Neural crest cell (in vitro differentiated cells): ENCODE data around the gene NKG7. TPM values are rescaled to one million over a fixed set of nuclear protein-coding genes. Genes with fewer than 3 reads are reported as not detected.

ENCODE experiments used
- DNase-seq: peaks from one replicate; pipeline ENCODE4 v3.0.0; 2021; ENCODE audit warnings: low read depth, mixed read lengths, low spot score
- H3K27ac Mint-ChIP-seq: one replicate; pipeline ENCODE4 v1.8.0; 2021; ENCODE audit warnings: mild to moderate bottlenecking, mixed read lengths; ENCODE audit not compliant: unreplicated experiment
- H3K27me3 Mint-ChIP-seq: 2 replicates; pipeline ENCODE4 v1.8.0; 2021; ENCODE audit warnings: low read depth, mild to moderate bottlenecking, mixed read lengths
- H3K36me3 Mint-ChIP-seq: 2 replicates; pipeline ENCODE4 v1.8.0; 2021; ENCODE audit warnings: low read depth, mild to moderate bottlenecking, mixed read lengths
- H3K4me1 Mint-ChIP-seq: 2 replicates; pipeline ENCODE4 v1.8.0; 2021; ENCODE audit warnings: mixed read lengths
- H3K4me3 Mint-ChIP-seq: one replicate; pipeline ENCODE4 v1.8.0; 2021; ENCODE audit warnings: mild to moderate bottlenecking, mixed read lengths
- H3K9me3 Mint-ChIP-seq: 2 replicates; pipeline ENCODE4 v1.8.0; 2021; ENCODE audit warnings: mixed read lengths
- CTCF ChIP-seq: fragments of 200-600 bp; sonication (generic); conservative IDR thresholded peaks from 2 replicates; pipeline ENCODE4 v1.5.0; 2021; ENCODE audit warnings: antibody characterized with exemption, mild to moderate bottlenecking
- total RNA-seq: library from RNA; stranded (reverse); gene quantifications from 2 replicates; pipeline ENCODE4 v1.2.1, GENCODE V29; 2021

Gene NKG7
- total RNA-seq, 1 donor from 2014 or later = not detected

- no peaks in the 10 kb centered on the region for H3K27me3 Mint-ChIP-seq
- peaks cover 37% of the 10 kb centered on the region for H3K4me1 Mint-ChIP-seq
- no peak for TF ChIP-seq CTCF
- H3K9me3 Mint-ChIP-seq = peaks cover 4% of the 10 kb centered on the region
- no peaks in the 10 kb centered on the region for H3K36me3 Mint-ChIP-seq
- peak overlapping the region; percentile 93 for H3K4me3 Mint-ChIP-seq
- H3K27ac Mint-ChIP-seq = peak overlapping the region; percentile 92
- DNase-seq = peak; percentile 88
Observed at GRCh38 chr19:51394050-51394836, 21.8 kb upstream of the NKG7 start.

GRCh38 chr19:51392701-51393100 lies 20.2 kb upstream of the NKG7 start:
- H3K27me3 Mint-ChIP-seq = no peaks in the 10 kb centered on the region
- no peak overlapping the region for H3K4me3 Mint-ChIP-seq
- DNase-seq = no peak
- no peaks in the 10 kb centered on the region for H3K36me3 Mint-ChIP-seq
- peaks cover 32% of the 10 kb centered on the region for H3K4me1 Mint-ChIP-seq
- H3K27ac Mint-ChIP-seq = no peak overlapping the region
- no peak for TF ChIP-seq CTCF
- peaks cover 4% of the 10 kb centered on the region for H3K9me3 Mint-ChIP-seq

- no peaks in the 10 kb centered on the region for H3K36me3 Mint-ChIP-seq
- peaks cover 29% of the 10 kb centered on the region for H3K4me1 Mint-ChIP-seq
- no peaks in the 10 kb centered on the region for H3K27me3 Mint-ChIP-seq
- DNase-seq = no peak
- peaks cover 4% of the 10 kb centered on the region for H3K9me3 Mint-ChIP-seq
- H3K27ac Mint-ChIP-seq = no peak overlapping the region
- peak overlapping the region; percentile 38 for H3K4me3 Mint-ChIP-seq
- TF ChIP-seq CTCF = no peak
Observed at GRCh38 chr19:51391073-51391611, 18.7 kb upstream of the NKG7 start.

GRCh38 chr19:51389143-51389542 lies 16.7 kb upstream of the NKG7 start:
- Mint-ChIP-seq H3K9me3 (peaks cover 3% of the 10 kb centered on the region), H3K4me1 (peaks cover 19% of the 10 kb centered on the region), H3K27me3 (no peaks in the 10 kb centered on the region), H3K27ac (no peak overlapping the region), H3K36me3 (no peaks in the 10 kb centered on the region), H3K4me3 (no peak overlapping the region)
- no peak for TF ChIP-seq CTCF
- DNase-seq = no peak

- no peak within 1 kb of the TSS for H3K4me3 Mint-ChIP-seq
- H3K4me1 Mint-ChIP-seq = peaks cover 14% of the 10 kb centered on the region
- TF ChIP-seq CTCF = no peak
- H3K36me3 Mint-ChIP-seq = no peaks in the 10 kb centered on the region
- no peak for DNase-seq
- H3K9me3 Mint-ChIP-seq = no peaks in the 10 kb centered on the region
- no peaks in the 10 kb centered on the region for H3K27me3 Mint-ChIP-seq
- peak within 1 kb of the TSS; percentile 62 for H3K27ac Mint-ChIP-seq
Observed at GRCh38 chr19:51387924-51388389, 15.5 kb upstream of the NKG7 start, which contains the start of gene LIM2. LIM2 (minus strand) TSS chr19:51387974; CDS start chr19:51387443, 531 bp downstream.
